HepG2 (cell line): ENCODE measurements around the gene ZNF20.

Experiments used
- TAF1 ChIP-seq: sonication (generic); formaldehyde crosslinking; IDR thresholded peaks from 2 replicates; pipeline ENCODE4 v1.4.0; 2020; ENCODE audit warnings: missing genetic modification reagents
- TF ChIP-seq, protein P1 (sequence below): sonication (generic); formaldehyde crosslinking; IDR thresholded peaks from 2 replicates; pipeline ENCODE4 v1.5.1; 2020; ENCODE audit warnings: mild to moderate bottlenecking, missing genetic modification reagents, borderline replicate concordance
- TF ChIP-seq, protein P2 (sequence below): sonication (generic); formaldehyde crosslinking; IDR thresholded peaks from 2 replicates; pipeline ENCODE4 v1.5.0; 2020; ENCODE audit warnings: mild to moderate bottlenecking, missing genetic modification reagents, moderate library complexity
- TF ChIP-seq, protein P3 (sequence below), 2 experiments: IDR thresholded peaks; 2 replicates each; pipeline ENCODE4 v1.6.1; 2011 to 2012; ENCODE audit warnings: low read length in 2 of 2, borderline replicate concordance in 1 of 2, low read depth in 1 of 2, mild to moderate bottlenecking in 1 of 2, moderate library complexity in 1 of 2

GRCh38 chr19:12141405-12141736 is 1.2 kb upstream of the ZNF20 start:
- TF ChIP-seq, protein P1, sequence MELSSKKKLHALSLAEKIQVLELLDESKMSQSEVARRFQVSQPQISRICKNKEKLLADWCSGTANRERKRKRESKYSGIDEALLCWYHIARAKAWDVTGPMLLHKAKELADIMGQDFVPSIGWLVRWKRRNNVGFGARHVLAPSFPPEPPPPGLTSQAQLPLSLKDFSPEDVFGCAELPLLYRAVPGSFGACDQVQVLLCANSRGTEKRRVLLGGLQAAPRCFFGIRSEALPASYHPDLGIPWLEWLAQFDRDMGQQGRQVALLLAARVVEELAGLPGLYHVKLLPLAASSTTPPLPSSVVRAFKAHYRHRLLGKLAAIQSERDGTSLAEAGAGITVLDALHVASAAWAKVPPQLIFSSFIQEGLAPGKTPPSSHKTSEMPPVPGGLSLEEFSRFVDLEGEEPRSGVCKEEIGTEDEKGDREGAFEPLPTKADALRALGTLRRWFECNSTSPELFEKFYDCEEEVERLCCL = no peak
- TF ChIP-seq TAF1 = no peak
- TF ChIP-seq, protein P2, sequence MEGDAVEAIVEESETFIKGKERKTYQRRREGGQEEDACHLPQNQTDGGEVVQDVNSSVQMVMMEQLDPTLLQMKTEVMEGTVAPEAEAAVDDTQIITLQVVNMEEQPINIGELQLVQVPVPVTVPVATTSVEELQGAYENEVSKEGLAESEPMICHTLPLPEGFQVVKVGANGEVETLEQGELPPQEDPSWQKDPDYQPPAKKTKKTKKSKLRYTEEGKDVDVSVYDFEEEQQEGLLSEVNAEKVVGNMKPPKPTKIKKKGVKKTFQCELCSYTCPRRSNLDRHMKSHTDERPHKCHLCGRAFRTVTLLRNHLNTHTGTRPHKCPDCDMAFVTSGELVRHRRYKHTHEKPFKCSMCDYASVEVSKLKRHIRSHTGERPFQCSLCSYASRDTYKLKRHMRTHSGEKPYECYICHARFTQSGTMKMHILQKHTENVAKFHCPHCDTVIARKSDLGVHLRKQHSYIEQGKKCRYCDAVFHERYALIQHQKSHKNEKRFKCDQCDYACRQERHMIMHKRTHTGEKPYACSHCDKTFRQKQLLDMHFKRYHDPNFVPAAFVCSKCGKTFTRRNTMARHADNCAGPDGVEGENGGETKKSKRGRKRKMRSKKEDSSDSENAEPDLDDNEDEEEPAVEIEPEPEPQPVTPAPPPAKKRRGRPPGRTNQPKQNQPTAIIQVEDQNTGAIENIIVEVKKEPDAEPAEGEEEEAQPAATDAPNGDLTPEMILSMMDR (CRISPR knock-in tag) = no peak
- TF ChIP-seq, protein P3, sequence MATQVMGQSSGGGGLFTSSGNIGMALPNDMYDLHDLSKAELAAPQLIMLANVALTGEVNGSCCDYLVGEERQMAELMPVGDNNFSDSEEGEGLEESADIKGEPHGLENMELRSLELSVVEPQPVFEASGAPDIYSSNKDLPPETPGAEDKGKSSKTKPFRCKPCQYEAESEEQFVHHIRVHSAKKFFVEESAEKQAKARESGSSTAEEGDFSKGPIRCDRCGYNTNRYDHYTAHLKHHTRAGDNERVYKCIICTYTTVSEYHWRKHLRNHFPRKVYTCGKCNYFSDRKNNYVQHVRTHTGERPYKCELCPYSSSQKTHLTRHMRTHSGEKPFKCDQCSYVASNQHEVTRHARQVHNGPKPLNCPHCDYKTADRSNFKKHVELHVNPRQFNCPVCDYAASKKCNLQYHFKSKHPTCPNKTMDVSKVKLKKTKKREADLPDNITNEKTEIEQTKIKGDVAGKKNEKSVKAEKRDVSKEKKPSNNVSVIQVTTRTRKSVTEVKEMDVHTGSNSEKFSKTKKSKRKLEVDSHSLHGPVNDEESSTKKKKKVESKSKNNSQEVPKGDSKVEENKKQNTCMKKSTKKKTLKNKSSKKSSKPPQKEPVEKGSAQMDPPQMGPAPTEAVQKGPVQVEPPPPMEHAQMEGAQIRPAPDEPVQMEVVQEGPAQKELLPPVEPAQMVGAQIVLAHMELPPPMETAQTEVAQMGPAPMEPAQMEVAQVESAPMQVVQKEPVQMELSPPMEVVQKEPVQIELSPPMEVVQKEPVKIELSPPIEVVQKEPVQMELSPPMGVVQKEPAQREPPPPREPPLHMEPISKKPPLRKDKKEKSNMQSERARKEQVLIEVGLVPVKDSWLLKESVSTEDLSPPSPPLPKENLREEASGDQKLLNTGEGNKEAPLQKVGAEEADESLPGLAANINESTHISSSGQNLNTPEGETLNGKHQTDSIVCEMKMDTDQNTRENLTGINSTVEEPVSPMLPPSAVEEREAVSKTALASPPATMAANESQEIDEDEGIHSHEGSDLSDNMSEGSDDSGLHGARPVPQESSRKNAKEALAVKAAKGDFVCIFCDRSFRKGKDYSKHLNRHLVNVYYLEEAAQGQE (IDR thresholded peaks at IDR 0.05; ENCODE audit: borderline replicate concordance in 1 of 2, low read depth in 1 of 2, low read length in 2 of 2) = no peak
